Psoas muscle (tissue), 8 donors: Measurements from ENCODE around the gene ABCC3. TPM values are rescaled to one million over a fixed set of nuclear protein-coding genes. Genes with fewer than 3 reads are reported as not detected.

Experiments
- ATAC-seq, 4 donors: fragments of 200-7000 bp; cut with Tn5 transposase; one replicate each; pipeline ENCODE4 v1.9.1; 2020; ENCODE audit warnings: moderate library complexity in 3 of 4, mild to moderate bottlenecking in 2 of 4
- DNase-seq, 2 donors: peaks; one replicate each; pipeline ENCODE4 v3.0.0-alpha.2; 2020
- H3K27ac ChIP-seq: fragments of 200-600 bp; one replicate; pipeline ENCODE4 v1.8.0; 2022
- H3K27me3 ChIP-seq, 3 donors: fragments of 200-600 bp in 1 of 3; one replicate each; pipeline versions ENCODE4 v1.6.1 to v1.8.0; 2013 to 2022; ENCODE audit warnings: low read length in 2 of 3, mild to moderate bottlenecking in 2 of 3, moderate library complexity in 1 of 3; ENCODE audit not compliant: insufficient read depth in 3 of 3
- H3K36me3 ChIP-seq, 2 donors: fragments of 200-600 bp in 1 of 2; one replicate each; pipeline versions ENCODE4 v1.6.1 to v1.8.0; 2013 to 2022; ENCODE audit warnings: low read depth in 1 of 2, mild to moderate bottlenecking in 1 of 2, moderate library complexity in 1 of 2; ENCODE audit not compliant: insufficient read depth in 1 of 2
- H3K4me1 ChIP-seq: fragments of 200-600 bp; one replicate; pipeline ENCODE4 v1.8.0; 2022
- H3K4me3 ChIP-seq: fragments of 200-600 bp; one replicate; pipeline ENCODE4 v1.8.0; 2022; ENCODE audit warnings: mild to moderate bottlenecking
- H3K9me3 ChIP-seq: fragments of 200-600 bp; one replicate; pipeline ENCODE4 v1.8.0; 2022
- CTCF ChIP-seq: fragments of 200-600 bp; IDR thresholded peaks from one replicate; pipeline ENCODE4 v1.8.0; 2022; ENCODE audit warnings: antibody characterized with exemption
- WGBS, 3 donors: extraction: QIAGEN DNeasy Blood & Tissue Kit; methylation state at CpG; one replicate each; pipeline versions ENCODE4 v1.1.6 to v1.1.7; 2013; 5-methylcytosine and 5-hydroxymethylcytosine counted together
- intact Hi-C, 2 donors: fragments of 100-400 bp; cut with DNase I; formaldehyde crosslinking; loops; one replicate each; pipeline versions ENCODE4 v1.11.0 to v1.14.2; 2022
- long read RNA-seq, 2 donors: library from polyadenylated mRNA; unstranded; transcript quantifications; one replicate each; pipeline ENCODE4 v2.0.0, GENCODE V29; 2021
- polyA plus RNA-seq, 3 donors: library from polyadenylated mRNA; stranded (reverse); fragments of 200-250 nt; gene quantifications; one replicate each; pipeline ENCODE4 v1.2.3, GENCODE V29; 2013
- total RNA-seq, 4 donors: library from RNA; stranded (reverse); fragmentation: NEBNext Ultra II Directional in 2 of 4; extraction: Animal tissue kit (Norgen Biotek cat#: 25700) in 2 of 4; gene quantifications; one replicate each; pipeline versions ENCODE4 v1.2.1 to v1.2.4, GENCODE V29; 2021 to 2023
- donor health status: healthy with polysubstance abuse.
- donor health status: DM: no; HTN: no; CAD: no; lungs with moderate emphysema.
- donor health status: Bipolar disorder and iron deficiency.
- donor health status: healthy.
- donor health status: DM: yes; HTN: yes; CAD: no.
- donor health status: DM: no; HTN: no; CAD: no.
- donor health status: DM: no; HTN: no; CAD: no.
- donor health status: DM: yes; HTN: yes; CAD: no.

The ABCC3 gene
- total RNA-seq (1 to 10 TPM in 2 of 4 donors, under 1 TPM in 2; 0.36 to 1.6 (median 0.94) TPM), polyA plus RNA-seq (1 to 10 TPM in 1 of 3 donors, under 1 TPM in 2; 0.39 to 1.2 (median 0.45) TPM)
- long read RNA-seq, donor 1 = 0 reads
- long read RNA-seq, donor 2, partial matches to known transcripts = 1 of 2 reads
- long read RNA-seq, donor 2, other reads (novel, unspliced or antisense) = 0 of 2 reads

GRCh38 chr17:50634224-50634914, at the start of gene ABCC3:
Gene ABCC3, plus strand, starts transcription at chr17:50634881. Its CDS starts 56 bp downstream, at chr17:50634937.
- Histone ChIP-seq H3K27ac (no peak within 1 kb of the TSS), H3K4me3 (peak within 1 kb of the TSS; percentile 55), H3K9me3 (no peaks in the 10 kb centered on the region), H3K36me3 (no peaks in the 10 kb centered on the region), H3K27me3 (peaks cover 0 to 57% (median 23%) of the 10 kb centered on the region in 3 donors), H3K4me1 (peaks cover 18% of the 10 kb centered on the region)
- intact Hi-C loops = loop anchor here in 1 of 2 donors (5.0 kb wide), 1 partner anchor 48 kb away; no protein-coding TSS in a partner anchor
- WGBS, 3 donors = 12 to 22% (median 19%) methylated on average over 30 to 48 of the region's 48 CpGs
- no peak for TF ChIP-seq CTCF
- ATAC-seq (peak; percentile 29 to 47 (median 38)), DNase-seq (peak; percentile 65 to 67)

- Histone ChIP-seq H3K36me3 (no peaks in the 10 kb centered on the region), H3K27ac (no peak overlapping the region), H3K27me3 (no peaks in the 10 kb centered on the region), H3K9me3 (no peaks in the 10 kb centered on the region), H3K4me1 (peaks cover 3% of the 10 kb centered on the region), H3K4me3 (no peak overlapping the region)
- ATAC-seq (no peak), DNase-seq (no peak)
- no peak for TF ChIP-seq CTCF
- WGBS, 3 donors = 81 to 91% (median 86%) methylated on average over 4 of the region's 4 CpGs
- intact Hi-C loops = no loop called here
Observed at GRCh38 chr17:50585346-50585745, 49.3 kb upstream of the ABCC3 start.

- Histone ChIP-seq H3K9me3 (no peaks in the 10 kb centered on the region), H3K4me3 (no peak overlapping the region), H3K27me3 (no peaks in the 10 kb centered on the region), H3K27ac (no peak overlapping the region), H3K36me3 (no peaks in the 10 kb centered on the region), H3K4me1 (peaks cover 3% of the 10 kb centered on the region)
- WGBS, 3 donors = 69 to 89% (median 76%) methylated on average over 7 to 8 of the region's 8 CpGs
- no peak for TF ChIP-seq CTCF
- DNase-seq = no peak
- intact Hi-C loops = no loop called here
- ATAC-seq = no peak
Observed at GRCh38 chr17:50585891-50586290, 48.8 kb upstream of the ABCC3 start.

GRCh38 chr17:50586421-50587247, 48.0 kb upstream of the ABCC3 start:
- ATAC-seq (no peak), DNase-seq (no peak)
- Histone ChIP-seq H3K4me1 (peaks cover 3% of the 10 kb centered on the region), H3K27ac (no peak overlapping the region), H3K4me3 (no peak overlapping the region), H3K36me3 (no peaks in the 10 kb centered on the region), H3K27me3 (no peaks in the 10 kb centered on the region), H3K9me3 (no peaks in the 10 kb centered on the region)
- WGBS, 3 donors = 85 to 91% (median 91%) methylated on average over 9 of the region's 9 CpGs
- TF ChIP-seq CTCF = no peak
- intact Hi-C loops = no loop called here
